Hepatocyte (in vitro differentiated cells): ENCODE measurements around the gene DYDC1.

Source experiments
- EZH2 ChIP-seq: fragments of 200-600 bp; sonication (generic); IDR thresholded peaks from 2 replicates; pipeline ENCODE4 v1.6.1; 2016; ENCODE audit warnings: antibody characterized with exemption, mild to moderate bottlenecking, borderline replicate concordance
- EZH2phosphoT487 ChIP-seq: fragments of 200-600 bp; sonication (generic); IDR thresholded peaks from one replicate; pipeline ENCODE4 v1.6.1; 2018; ENCODE audit warnings: antibody characterized with exemption, mild to moderate bottlenecking, low read depth, moderate library complexity; ENCODE audit not compliant: unreplicated experiment, severe bottlenecking
- TF ChIP-seq, protein P1 (sequence below): fragments of 200-600 bp; sonication (generic); IDR thresholded peaks from 2 replicates; pipeline ENCODE4 v1.5.1; 2016; ENCODE audit warnings: antibody characterized with exemption, mild to moderate bottlenecking; ENCODE audit not compliant: poor library complexity

DNA sequence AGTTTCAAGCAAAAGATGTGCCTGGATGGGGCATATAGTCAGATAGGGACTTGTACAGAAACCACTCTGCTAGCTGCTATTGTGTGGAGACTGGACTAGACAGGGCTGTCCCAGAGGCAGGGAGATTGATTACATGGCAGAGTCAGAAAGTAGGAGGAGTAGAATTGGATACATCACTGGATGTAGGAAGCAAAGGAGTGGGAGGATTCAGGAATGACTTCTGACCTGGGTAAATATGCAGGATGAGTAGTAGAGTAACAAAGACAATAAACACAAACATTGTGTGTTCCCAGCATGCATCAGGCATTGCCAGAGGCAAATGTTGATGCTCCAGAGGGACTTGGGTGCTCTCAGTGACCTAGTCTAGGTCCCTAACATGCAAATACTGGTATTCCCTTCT is 36.2 kb downstream of the DYDC1 start:
- TF ChIP-seq, protein P1, sequence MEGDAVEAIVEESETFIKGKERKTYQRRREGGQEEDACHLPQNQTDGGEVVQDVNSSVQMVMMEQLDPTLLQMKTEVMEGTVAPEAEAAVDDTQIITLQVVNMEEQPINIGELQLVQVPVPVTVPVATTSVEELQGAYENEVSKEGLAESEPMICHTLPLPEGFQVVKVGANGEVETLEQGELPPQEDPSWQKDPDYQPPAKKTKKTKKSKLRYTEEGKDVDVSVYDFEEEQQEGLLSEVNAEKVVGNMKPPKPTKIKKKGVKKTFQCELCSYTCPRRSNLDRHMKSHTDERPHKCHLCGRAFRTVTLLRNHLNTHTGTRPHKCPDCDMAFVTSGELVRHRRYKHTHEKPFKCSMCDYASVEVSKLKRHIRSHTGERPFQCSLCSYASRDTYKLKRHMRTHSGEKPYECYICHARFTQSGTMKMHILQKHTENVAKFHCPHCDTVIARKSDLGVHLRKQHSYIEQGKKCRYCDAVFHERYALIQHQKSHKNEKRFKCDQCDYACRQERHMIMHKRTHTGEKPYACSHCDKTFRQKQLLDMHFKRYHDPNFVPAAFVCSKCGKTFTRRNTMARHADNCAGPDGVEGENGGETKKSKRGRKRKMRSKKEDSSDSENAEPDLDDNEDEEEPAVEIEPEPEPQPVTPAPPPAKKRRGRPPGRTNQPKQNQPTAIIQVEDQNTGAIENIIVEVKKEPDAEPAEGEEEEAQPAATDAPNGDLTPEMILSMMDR: no peak
- TF ChIP-seq EZH2phosphoT487: no peak
- no peak for TF ChIP-seq EZH2
